ENCODE results near the gene RABAC1.

DNA sequence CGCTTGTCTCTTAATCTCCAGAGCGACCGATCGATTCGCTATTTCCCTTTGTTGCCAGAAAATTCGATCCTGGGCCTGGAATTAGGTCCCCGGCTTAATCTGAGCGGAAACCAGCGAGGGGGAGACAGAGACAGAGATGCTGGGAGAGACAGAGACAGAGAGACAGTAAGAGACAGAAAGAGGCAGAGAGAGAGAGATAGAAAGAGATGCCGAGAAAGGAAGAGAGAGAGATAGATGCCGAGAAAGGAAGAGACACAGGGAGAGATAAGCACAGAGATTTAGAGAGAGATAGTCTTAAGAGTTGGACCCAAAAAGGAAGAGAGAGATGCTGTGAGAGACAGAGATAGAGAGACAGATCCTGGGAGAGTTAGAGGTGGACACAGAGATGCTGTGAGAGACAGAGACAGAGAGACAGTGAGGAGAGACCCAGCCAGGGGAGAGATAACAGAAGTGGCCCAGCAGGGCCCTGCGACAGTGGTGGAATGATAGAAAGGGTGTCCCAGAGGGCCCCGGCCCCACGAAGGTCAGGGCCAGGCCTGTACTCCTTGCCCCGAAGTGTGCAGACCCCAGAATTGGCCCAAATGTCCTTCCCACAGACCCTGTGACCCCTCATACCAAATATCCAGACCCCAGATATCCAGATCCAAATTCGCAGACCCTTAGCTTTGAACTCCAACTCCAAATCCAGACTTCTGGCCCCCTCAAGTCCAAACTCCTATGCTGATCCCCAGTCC, 32.2 kb downstream of the RABAC1 start:
- no peak for TF ChIP-seq IRX3 (CRISPR knock-in tag; IDR thresholded peaks at IDR 0.05; ENCODE audit: borderline replicate concordance, low read depth)
- TF ChIP-seq ZNF788 (CRISPR knock-in tag; IDR thresholded peaks at IDR 0.05; ENCODE audit: borderline replicate concordance), result no peak
- TF ChIP-seq ZMYM2 (CRISPR knock-in tag; IDR thresholded peaks at IDR 0.05), result no peak
- no peak for TF ChIP-seq ZNF329 (CRISPR knock-in tag; IDR thresholded peaks at IDR 0.05; ENCODE audit: low read depth)
- TF ChIP-seq TCF7L2 (IDR thresholded peaks at IDR 0.05; ENCODE audit: low read depth, low read length), result no peak
- TF ChIP-seq ZNF224 (CRISPR knock-in tag; IDR thresholded peaks at IDR 0.05), result no peak
- no peak for TF ChIP-seq ZNF121 (CRISPR knock-in tag; IDR thresholded peaks at IDR 0.05)
- TF ChIP-seq FOXM1 (CRISPR knock-in tag; IDR thresholded peaks at IDR 0.05), result no peak

Data from HepG2 (cell line).